B cell (primary cell): ENCODE results near the gene IL6ST. TPM values are rescaled to one million over a fixed set of nuclear protein-coding genes. Genes with fewer than 3 reads are reported as not detected.

Experiments used
- ATAC-seq: fragments of 200-7000 bp; cut with Tn5 transposase; one replicate; pipeline ENCODE4 v1.10.0; 2021; ENCODE audit warnings: low read depth, mild to moderate bottlenecking, moderate number of reproducible peaks, moderate library complexity
- CTCF ChIA-PET: fragments of 350-600 bp; sonication (Branson Sonifier 250); formaldehyde crosslinking; loops from one replicate; lab custom pipeline; 2021; ENCODE audit warnings: antibody characterized with exemption, inconsistent platforms; lab: Charles Lee
- POLR2A ChIA-PET: fragments of 350-600 bp; sonication (Branson Sonifier 250); formaldehyde crosslinking; loops from one replicate; lab custom pipeline; 2021; ENCODE audit warnings: antibody characterized with exemption; lab: Charles Lee
- DNase-seq: peaks from one replicate; pipeline ENCODE4 v3.0.0; 2013
- H2AFZ ChIP-seq: 2 replicates; pipeline ENCODE4 v1.6.1; 2012; ENCODE audit warnings: mild to moderate bottlenecking, low read depth, low read length; ENCODE audit not compliant: insufficient read depth, poor library complexity, severe bottlenecking
- H3K27ac ChIP-seq, 2 donors: 1 replicate in 1 of 2; 2 replicates in 1 of 2; pipeline ENCODE4 v1.5.1; 2012 to 2013; ENCODE audit warnings: low read length in 2 of 2, mild to moderate bottlenecking in 2 of 2, moderate library complexity in 1 of 2
- H3K27me3 ChIP-seq, 4 experiments: fragments of 200-600 bp in 1 of 4; sonication (generic) in 1 of 4; replicated peaks in 1 of 4; 1 replicate in 2 of 4; 2 replicates in 2 of 4; pipeline versions ENCODE4 v1.6.1 to v1.7.0; 2013 to 2016; ENCODE audit warnings: low read length in 3 of 4, mild to moderate bottlenecking in 2 of 4, mixed read lengths in 1 of 4, moderate library complexity in 1 of 4; ENCODE audit not compliant: insufficient read depth in 4 of 4, control insufficient read depth in 3 of 4; ENCODE audit errors: control extremely low read depth in 1 of 4
- H3K36me3 ChIP-seq, 2 experiments: replicated peaks in 1 of 2; 1 replicate in 1 of 2; 2 replicates in 1 of 2; pipeline versions ENCODE4 v1.6.1 to v1.7.1; 2013; ENCODE audit warnings: low read length in 1 of 2; ENCODE audit not compliant: insufficient read depth in 2 of 2, control insufficient read depth in 1 of 2; ENCODE audit errors: control extremely low read depth in 1 of 2, extremely low read depth in 1 of 2
- H3K4me1 ChIP-seq, 2 donors: fragments of 200-600 bp in 1 of 2; sonication (generic) in 1 of 2; 1 replicate in 1 of 2; 2 replicates in 1 of 2; pipeline versions ENCODE4 v1.5.1 to v1.6.1; 2013 to 2017; ENCODE audit warnings: low read length in 2 of 2; ENCODE audit not compliant: control insufficient read depth in 2 of 2, insufficient read depth in 2 of 2
- H3K4me2 ChIP-seq: replicated peaks from 2 replicates; pipeline ENCODE3; 2012; ENCODE audit warnings: mild to moderate bottlenecking, low read depth, low read length; ENCODE audit not compliant: poor library complexity, severe bottlenecking
- H3K4me3 ChIP-seq, 5 experiments: fragments of 200-600 bp in 1 of 5; sonication (generic) in 1 of 5; 1 replicate in 3 of 5; 2 replicates in 2 of 5; pipeline versions ENCODE4 v1.5.1 to v1.7.0; 2011 to 2016; ENCODE audit warnings: low read length in 4 of 5, mild to moderate bottlenecking in 4 of 5, low read depth in 2 of 5, control low read depth in 1 of 5, moderate library complexity in 1 of 5; ENCODE audit not compliant: insufficient read depth in 1 of 5; ENCODE audit errors: control extremely low read depth in 1 of 5, extremely low read depth in 1 of 5
- H3K79me2 ChIP-seq: fragments of 200-600 bp; sonication (generic); one replicate; pipeline ENCODE4 v1.6.0; 2016; ENCODE audit warnings: low read length; ENCODE audit not compliant: control insufficient read depth, insufficient read depth
- H3K9ac ChIP-seq: fragments of 200-600 bp; sonication (generic); 2 replicates; pipeline ENCODE4 v1.6.1; 2017; ENCODE audit warnings: mild to moderate bottlenecking, low read length, moderate library complexity
- H3K9me3 ChIP-seq, 3 donors: one replicate each; pipeline versions ENCODE4 v1.6.1 to v1.7.1; 2013; ENCODE audit warnings: low read length in 2 of 3; ENCODE audit not compliant: control insufficient read depth in 2 of 3, insufficient read depth in 1 of 3; ENCODE audit errors: control extremely low read depth in 1 of 3
- H4K20me1 ChIP-seq: 2 replicates; pipeline ENCODE4 v1.6.0; 2012; ENCODE audit warnings: mild to moderate bottlenecking, low read length; ENCODE audit not compliant: insufficient read depth, control insufficient read depth, poor library complexity, severe bottlenecking
- H3K27ac Mint-ChIP-seq: one replicate; pipeline ENCODE4 v1.8.0; 2021; ENCODE audit warnings: mixed read lengths
- H3K27me3 Mint-ChIP-seq: one replicate; pipeline ENCODE4 v1.8.0; 2021; ENCODE audit warnings: mixed read lengths
- H3K4me1 Mint-ChIP-seq: one replicate; pipeline ENCODE4 v1.8.0; 2021; ENCODE audit warnings: mixed read lengths
- H3K4me3 Mint-ChIP-seq: one replicate; pipeline ENCODE4 v1.8.0; 2021; ENCODE audit warnings: mixed read lengths
- H3K9me3 Mint-ChIP-seq: one replicate; pipeline ENCODE4 v1.8.0; 2022; ENCODE audit warnings: mixed read lengths; ENCODE audit not compliant: insufficient read depth
- EZH2 ChIP-seq: IDR thresholded peaks from 2 replicates; pipeline ENCODE4 v1.6.1; 2012; ENCODE audit warnings: borderline replicate concordance, low read depth, mild to moderate bottlenecking, moderate library complexity, low read length; ENCODE audit not compliant: insufficient read depth, poor library complexity, severe bottlenecking
- WGBS: methylation state at CpG from one replicate; pipeline ENCODE4 v1.1.5; 2013; ENCODE audit warnings: missing lambda C conversion rate; ENCODE audit not compliant: insufficient coverage; 5-methylcytosine and 5-hydroxymethylcytosine counted together
- intact Hi-C: fragments of 100-400 bp; cut with micrococcal nuclease; formaldehyde crosslinking; loops from one replicate; pipeline ENCODE4 v1.10.0; 2022
- polyA plus RNA-seq: library from polyadenylated mRNA; depleted of rRNA; stranded (reverse); fragments of >200 nt; gene quantifications from 2 replicates; pipeline ENCODE4 v1.2.3, GENCODE V29; 2012
- total RNA-seq, 2 donors: library from RNA; stranded (reverse); fragments of 120-200 nt in 1 of 2; gene quantifications; 1 replicate in 1 of 2; 2 replicates in 1 of 2; pipeline versions ENCODE4 v1.2.3 to v1.2.4, GENCODE V29; 2013 to 2022
- TF ChIP-seq, protein P1 (sequence below): fragments of 200-600 bp; IDR thresholded peaks from one replicate; pipeline ENCODE4 v1.8.0; 2022; ENCODE audit warnings: antibody characterized with exemption, mild to moderate bottlenecking

IL6ST gene
- total and polyA plus RNA-seq, 2 donors (not counting 1 experiment from before 2014, with no cell fraction given), result 4.3 to 28.0 TPM

GRCh38 chr5:55986931-55987330, 7.8 kb downstream of the IL6ST start:
- Histone ChIP-seq H4K20me1 (peaks cover 10% of the 10 kb centered on the region), H3K4me3 (no peak overlapping the region), H3K4me1 (no peaks in the 10 kb centered on the region), H3K9me3 (peaks cover 0 to 3% (median 0%) of the 10 kb centered on the region in 3 donors), H3K4me2 (no peak overlapping the region), H3K27me3 (no peaks in the 10 kb centered on the region), H2AFZ (no peak overlapping the region), H3K9ac (no peak overlapping the region), H3K27ac (no peak overlapping the region), H3K79me2 (peaks cover 45% of the 10 kb centered on the region), H3K36me3 (peaks cover 0 to 1% of the 10 kb centered on the region in 2 experiments)
- Mint-ChIP-seq H3K27ac (no peak overlapping the region), H3K27me3 (no peaks in the 10 kb centered on the region), H3K4me1 (peaks cover 15% of the 10 kb centered on the region), H3K4me3 (no peak overlapping the region), H3K9me3 (peaks cover 3% of the 10 kb centered on the region)
- WGBS, result 97% methylated on average over 3 of the region's 4 CpGs
- DNase-seq, result no peak
- no peak for ATAC-seq
- TF ChIP-seq, protein P1, sequence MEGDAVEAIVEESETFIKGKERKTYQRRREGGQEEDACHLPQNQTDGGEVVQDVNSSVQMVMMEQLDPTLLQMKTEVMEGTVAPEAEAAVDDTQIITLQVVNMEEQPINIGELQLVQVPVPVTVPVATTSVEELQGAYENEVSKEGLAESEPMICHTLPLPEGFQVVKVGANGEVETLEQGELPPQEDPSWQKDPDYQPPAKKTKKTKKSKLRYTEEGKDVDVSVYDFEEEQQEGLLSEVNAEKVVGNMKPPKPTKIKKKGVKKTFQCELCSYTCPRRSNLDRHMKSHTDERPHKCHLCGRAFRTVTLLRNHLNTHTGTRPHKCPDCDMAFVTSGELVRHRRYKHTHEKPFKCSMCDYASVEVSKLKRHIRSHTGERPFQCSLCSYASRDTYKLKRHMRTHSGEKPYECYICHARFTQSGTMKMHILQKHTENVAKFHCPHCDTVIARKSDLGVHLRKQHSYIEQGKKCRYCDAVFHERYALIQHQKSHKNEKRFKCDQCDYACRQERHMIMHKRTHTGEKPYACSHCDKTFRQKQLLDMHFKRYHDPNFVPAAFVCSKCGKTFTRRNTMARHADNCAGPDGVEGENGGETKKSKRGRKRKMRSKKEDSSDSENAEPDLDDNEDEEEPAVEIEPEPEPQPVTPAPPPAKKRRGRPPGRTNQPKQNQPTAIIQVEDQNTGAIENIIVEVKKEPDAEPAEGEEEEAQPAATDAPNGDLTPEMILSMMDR, result no peak
- no peak for TF ChIP-seq EZH2
- ChIA-PET CTCF (no interaction called here), POLR2A (no interaction called here)
- intact Hi-C loops, result no loop called here

DNA sequence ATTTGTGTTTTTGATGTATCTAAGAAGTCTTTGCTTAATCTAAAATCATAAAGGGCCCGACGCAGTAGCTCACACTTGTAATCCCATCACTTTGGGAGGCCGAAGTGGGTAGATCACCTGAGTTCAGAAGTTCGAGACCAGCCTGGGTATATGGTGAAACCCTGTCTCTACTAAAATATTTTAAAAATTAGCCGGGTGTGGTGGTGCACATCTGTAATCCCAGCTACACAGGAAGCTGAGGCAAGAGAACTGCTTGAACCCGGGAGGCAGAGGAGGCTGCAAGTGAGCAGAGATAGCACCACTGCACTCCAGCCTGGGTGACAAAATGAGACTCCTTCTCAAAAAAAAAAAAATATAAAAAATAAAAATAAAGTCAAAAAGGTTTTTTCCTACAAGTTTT, 9.6 kb downstream of the IL6ST start:
- Mint-ChIP-seq H3K27me3 (no peaks in the 10 kb centered on the region), H3K4me3 (no peak overlapping the region), H3K4me1 (peaks cover 8% of the 10 kb centered on the region), H3K9me3 (no peaks in the 10 kb centered on the region), H3K27ac (no peak overlapping the region)
- Histone ChIP-seq H3K27me3 (no peaks in the 10 kb centered on the region), H4K20me1 (peaks cover 10% of the 10 kb centered on the region), H3K9me3 (peaks cover 0 to 3% (median 0%) of the 10 kb centered on the region in 3 donors), H3K79me2 (peaks cover 42% of the 10 kb centered on the region), H2AFZ (no peak overlapping the region), H3K9ac (no peak overlapping the region), H3K4me1 (no peaks in the 10 kb centered on the region), H3K4me3 (no peak overlapping the region), H3K36me3 (peaks cover 0 to 5% of the 10 kb centered on the region in 2 experiments), H3K4me2 (no peak overlapping the region), H3K27ac (no peak overlapping the region)
- no peak for ATAC-seq
- 100% methylated on average over 4 of the region's 6 CpGs for WGBS
- no peak for DNase-seq
- POLR2A ChIA-PET, result no interaction called here
- TF ChIP-seq, protein P1, result no peak
- no peak for TF ChIP-seq EZH2
- CTCF ChIA-PET, result interaction anchor here (0.6 kb wide), 2 partner anchors 41 to 62 kb away, joined by 3 read pairs; no protein-coding TSS in a partner anchor
- intact Hi-C loops, result no loop called here
